COR-L47 (cell line): Measurements from ENCODE around the gene SEC62.

Source experiments
- DNase-seq: peaks from one replicate; lab custom pipeline; 2025; lab: John Stamatoyannopoulos, UW

Gene SEC62

DNA sequence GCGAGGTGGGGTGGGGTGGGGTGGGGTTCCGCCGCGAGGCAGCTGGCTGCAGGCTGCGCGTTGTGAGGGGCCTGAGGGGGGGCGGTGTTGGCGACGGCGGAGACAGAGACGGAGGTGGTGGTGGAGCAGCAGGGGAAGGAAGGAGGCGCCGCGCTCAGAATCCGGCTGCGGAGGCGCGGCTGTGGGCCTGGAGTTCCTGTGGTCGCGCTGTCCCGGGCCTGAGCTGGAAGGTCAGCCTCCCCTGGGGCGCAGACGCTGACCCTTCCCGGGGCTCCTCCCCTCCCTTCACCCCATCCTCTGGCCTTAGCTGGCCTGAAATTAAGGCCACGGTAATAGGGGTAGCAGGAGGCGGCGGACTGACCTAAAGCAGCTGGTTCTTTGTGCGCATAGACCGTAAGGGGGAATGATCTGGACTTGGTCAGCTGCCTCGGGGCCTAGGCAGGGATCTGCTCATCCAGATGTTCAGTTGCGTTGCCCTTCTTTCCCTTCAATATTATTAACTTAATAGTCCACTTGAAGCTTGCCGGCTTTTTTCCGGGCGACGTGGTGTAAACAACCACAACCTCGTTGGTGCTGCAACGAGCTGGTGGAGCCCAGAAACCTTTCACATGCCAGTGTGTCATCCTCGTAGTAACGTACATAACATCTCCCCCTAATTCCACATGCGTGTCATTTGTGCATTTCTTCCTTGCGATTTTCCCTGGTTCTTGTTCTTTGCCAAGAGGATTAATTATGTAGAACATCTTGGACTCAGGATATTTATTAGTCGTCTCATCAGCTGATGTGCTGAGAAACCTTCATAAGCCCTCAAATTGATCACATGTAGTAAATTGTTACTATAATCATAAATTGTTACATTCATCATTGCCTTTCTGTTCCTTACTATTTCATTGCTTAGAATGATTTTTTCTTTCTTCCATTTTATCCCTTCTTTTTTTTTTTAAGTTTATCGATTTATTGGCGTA lies 626 bp downstream of the SEC62 start:
- peak; percentile 65 for DNase-seq

DNA sequence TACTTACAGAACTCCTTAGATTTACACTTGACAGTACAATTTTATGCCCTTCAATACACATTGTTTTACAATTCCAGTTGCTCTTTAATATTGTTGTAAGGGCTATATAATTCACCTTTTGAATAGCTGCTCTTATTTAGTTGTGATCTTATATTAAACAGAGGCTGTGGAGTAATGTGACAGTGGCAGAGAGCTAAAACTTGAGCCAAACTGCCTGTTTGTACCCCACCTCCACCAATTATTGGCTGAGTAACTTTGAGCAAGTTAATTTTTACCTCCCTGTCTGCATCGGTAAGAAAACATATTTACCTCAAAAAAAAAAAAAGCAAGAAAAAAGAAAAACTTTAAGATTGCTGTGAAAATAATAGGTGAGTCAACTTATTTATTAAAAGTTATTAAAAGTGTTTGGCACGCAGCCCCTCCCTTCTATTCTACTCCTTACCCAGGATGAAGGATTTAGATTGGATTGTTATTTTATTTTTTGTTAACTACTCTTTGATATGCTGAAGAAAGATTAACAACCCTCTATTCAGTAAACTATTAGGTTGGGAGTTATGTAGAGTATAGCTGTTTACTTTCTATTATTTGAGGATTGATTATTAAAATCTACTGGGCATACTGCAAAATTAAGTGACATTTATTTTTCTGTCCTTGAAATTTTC lies 1.7 kb downstream of the SEC62 start:
- DNase-seq = no peak

DNA sequence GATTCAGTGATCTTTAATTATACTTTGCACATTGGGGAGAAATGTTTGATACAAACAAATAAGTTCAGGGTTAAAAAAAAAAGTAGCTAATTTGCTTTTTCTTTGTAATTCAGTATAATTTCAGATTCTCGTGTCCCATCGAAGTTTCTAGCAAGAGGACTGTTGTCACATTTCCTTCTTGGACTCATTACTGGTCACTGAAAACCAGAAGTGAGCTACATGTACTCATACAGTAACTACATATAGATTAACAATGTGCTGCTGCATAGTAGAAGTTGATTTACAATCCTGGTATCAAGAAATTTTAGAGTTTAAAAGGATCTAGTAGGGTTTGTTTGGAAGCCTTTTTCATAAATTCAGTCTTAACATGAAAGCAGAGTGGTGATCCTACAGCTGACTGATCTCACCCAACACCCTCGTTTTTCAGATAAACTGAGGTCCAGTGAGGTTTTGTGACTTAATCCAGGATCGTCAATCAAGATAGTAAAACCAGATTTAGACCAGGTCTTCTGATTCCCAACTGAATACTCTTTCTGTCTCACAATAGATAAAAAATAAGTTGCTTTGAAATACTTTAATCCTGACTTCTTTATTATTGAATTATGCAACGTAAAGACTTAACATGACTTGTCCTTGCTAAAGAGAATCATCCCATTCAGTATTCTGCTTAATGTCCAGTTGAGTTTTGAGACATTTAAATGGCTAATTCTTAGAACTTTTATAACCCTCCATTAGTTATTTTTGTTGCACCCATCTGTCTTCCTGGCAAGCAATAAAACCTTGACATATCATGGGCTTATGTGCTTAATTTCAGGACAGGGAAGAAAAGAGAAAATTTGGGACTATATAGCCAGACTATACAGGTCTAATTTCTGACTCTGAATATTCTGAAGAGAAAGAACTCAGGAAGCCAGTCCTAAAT lies 2.8 kb downstream of the SEC62 start:
- no peak for DNase-seq

DNA sequence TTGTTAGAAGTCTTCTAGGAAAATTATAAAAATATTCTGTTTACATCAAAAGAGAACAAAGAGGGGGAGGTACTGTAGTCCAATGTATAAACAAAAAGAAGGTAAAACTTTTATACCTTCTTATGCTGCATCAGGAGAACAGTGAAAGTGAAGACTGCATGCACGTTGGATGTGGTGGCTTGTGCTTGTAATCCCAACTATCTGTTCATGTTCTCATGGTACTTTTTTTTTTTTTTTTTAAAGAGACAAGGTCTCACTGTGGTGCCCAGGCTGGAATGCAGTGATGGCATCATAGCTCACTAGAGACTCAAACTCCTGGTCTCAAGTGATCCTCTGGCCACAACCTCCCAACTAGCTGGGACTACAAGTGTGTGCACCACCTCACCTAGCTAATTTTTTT lies 4.2 kb downstream of the SEC62 start:
- DNase-seq = no peak

DNA sequence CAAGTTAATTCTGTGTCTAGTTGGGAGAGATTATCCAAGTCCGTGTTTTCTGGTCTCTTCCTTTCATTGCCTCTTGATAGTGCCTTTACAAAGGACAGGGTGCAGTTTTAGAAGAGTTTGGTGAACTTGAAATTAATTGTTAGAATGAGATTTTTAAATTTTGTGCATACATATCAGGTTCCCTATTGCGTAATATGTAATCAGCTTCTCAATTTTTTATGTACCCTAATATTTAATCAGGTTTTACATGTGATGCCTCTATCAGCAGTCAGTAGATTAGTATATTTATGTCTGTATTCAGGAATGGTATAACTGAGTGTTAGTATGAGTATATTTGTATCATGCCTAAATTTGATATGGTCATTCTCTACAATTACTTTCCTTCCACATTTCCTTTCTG lies 4.9 kb downstream of the SEC62 start:
- DNase-seq = no peak

DNA sequence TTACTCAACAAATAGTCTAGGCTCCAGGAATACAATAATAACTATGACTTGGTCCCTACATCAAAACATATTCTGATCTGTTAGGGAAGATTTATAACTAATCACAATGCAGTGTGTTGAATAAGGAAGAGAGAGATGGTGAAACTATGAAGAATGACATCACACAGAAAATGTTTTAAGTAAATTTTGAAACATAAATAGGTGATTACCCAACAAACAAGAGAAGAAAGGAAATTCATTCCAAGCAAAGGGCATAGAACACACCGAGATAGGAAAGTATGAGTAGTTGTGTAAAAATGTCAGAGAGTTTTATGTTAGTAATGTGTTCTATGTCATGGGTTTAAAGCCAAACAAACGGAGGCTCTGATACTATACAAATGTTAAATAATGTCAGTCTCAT lies 13.4 kb downstream of the SEC62 start:
- DNase-seq = no peak

DNA sequence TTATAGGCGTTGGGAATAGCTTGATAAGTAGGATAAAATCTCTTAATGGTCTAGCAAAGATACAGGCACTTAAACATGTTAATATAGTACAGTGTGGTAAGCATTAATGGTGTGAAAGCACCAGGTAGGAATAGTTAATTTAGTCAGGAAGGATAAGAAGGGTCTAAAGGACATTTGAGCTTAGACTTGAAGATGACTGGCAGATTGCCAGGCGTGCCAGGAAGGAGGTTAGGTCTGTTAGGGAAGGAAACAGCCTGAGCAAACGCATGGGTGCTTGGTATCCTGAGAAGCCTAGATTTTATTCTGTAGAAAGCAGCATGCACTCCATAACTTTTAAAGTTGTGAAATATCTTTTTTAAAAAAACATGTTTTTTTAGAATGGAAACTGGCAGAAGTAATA lies 17.7 kb downstream of the SEC62 start:
- DNase-seq = no peak

DNA sequence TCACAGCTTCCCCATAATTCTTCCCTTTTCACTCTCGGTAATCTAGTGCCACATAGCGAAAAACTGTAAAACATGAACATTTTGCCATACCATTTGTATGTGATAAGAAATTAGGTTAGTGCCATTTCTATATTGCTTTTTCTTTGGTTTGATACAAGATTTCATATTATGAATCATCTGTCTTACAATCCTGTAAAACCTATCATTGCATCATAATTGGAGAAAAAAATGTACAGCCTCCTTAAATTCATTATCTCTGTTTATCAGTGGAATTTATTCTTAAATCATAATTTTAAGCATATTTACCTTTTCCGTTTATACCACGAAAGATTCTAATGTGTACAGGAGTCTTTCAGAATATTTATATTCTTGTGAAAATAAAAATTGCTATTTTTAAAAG lies 23.8 kb downstream of the SEC62 start:
- no peak for DNase-seq

DNA sequence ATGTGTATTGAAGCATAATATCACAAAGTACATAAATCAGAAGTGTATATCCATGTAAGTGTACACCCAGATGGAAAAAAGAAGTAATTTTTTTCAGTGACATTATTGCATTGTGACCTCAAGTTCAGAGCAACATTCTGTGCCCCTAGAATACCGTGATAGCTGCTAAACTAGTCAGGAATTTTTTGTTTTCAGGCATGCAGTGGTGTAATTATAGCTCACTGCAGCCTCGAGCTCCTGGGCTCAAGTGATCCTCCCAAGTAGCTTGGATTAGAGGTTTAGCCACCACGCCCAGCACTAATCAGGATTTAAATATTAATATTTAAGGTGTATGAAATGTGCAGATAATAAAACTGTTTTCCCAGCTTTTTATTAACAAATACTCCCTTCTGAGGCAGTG lies 25.5 kb downstream of the SEC62 start:
- no peak for DNase-seq

DNA sequence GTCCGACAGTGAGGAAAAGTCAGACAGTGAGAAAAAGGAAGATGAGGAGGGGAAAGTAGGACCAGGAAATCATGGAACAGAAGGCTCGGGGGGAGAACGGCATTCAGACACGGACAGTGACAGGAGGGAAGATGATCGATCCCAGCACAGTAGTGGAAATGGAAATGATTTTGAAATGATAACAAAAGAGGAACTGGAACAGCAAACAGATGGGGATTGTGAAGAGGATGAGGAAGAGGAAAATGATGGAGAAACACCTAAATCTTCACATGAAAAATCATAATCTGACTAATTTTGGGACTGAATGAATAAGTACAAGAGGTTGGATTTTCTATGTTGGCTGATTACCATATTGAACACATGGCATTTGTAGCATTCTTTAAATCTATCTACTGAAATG lies 26.2 kb downstream of the SEC62 start:
- no peak for DNase-seq

DNA sequence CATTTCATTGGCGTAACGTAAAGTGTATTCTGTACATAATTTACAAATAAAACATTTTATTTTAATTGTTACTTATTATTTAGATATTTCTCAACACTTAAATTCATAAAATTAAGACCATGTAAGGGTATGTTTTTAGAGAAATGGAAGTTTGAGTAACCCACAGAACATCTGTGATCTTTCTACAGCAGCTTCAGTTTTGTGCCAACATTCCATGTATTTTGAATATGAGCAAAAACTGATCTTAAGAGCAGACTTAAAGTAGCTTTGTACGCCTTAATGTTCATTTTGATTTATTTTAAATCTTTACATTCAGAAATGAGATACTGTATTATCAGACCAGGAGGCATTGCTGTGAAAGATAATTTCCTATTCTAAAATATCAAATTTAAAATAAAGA lies 27.2 kb downstream of the SEC62 start:
- no peak for DNase-seq

DNA sequence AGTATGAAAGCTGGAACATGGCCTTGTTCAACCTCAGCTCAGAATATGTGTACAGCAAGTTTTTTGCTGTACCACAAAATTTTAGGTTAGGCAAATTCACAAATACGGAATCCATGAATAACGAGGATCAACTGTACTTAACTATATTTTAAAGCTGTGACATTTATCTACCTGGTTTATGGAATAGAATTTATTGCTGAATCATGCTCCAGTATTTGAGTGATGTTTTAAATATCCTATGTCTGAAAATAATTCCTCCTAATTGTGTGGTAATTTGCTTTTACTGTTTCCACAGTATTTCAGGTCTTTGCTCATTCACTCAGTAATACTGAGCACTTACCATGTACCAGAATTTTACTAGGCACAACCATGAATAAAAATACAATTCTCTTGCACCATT lies 29.5 kb downstream of the SEC62 start:
- no peak for DNase-seq

DNA sequence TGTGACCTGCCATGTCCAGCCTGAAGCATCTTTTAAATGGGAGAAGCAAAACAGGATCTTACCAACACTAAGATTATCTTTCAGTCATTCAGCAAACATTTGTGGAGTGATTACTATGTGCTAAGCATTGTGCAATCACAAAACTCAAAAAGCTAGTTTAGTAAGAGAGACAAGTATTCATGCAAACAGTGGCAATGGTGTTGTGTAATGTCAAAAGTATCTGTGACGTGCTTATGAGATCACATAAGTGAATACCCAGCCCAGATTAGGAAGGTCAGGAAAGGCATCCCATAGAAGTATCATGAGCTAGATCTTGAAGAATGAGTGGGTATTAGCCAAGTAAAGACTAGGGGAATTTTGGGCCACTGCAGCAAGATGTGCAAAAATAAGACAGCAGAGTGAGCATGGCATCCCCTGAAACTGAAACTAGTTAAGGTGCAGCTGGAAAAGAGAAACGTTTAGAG lies 32.1 kb downstream of the SEC62 start:
- no peak for DNase-seq

DNA sequence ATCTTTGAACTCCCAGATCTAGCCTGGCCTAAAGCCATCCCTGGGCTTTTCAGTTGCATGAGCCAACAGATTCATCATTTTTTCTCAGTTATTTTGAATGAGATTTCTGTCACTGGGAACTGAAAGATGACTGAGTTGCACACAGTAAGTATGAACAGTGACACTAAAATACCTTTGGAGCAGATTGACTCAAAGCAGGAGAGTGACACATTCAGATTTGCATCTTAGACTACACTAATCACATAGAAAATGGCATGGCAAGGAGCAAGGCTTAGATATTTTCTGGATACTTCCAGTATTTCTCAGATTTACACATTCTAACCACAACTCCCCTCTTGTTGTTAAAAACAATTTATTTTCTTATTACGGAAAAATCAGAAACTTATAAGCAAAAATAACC lies 32.8 kb downstream of the SEC62 start:
- DNase-seq = no peak

DNA sequence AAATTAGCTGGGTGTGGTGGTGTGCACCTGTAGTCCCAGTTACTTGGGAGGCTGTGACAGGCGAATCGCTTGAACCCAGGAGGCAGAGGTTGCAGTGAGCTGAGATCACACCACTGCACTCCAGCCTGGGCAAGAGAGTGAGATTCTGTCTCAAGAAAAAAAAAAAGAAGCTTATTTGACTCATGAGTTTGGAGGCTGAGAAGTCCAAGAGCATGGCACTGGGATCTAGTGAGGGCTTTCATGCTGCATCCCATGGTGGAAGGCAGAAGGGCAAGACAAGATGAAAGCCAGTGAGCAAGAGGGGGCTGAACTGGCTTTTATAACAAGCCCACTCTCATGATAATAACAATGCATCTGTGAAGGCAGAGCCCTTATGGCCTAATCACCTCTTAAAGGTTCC lies 33.4 kb downstream of the SEC62 start:
- no peak for DNase-seq

DNA sequence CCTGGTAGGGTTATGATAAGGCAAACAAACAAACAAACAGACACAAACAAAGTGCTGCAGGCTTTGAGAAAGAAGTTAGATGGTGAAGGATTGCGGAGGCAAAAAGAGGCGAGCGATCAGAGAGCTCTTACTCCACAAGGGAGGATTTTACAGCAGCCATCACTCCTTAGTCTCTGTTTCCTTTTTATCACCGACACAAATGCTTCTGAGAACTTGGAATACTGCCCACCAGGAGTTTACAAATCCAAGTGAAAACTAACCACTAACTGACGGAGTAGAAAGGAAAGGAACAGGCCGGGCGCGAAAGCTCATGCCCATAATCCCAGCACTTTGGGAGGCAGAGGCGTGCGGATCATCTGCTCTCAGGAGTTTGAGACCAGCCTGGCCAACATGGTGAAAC lies 35.6 kb downstream of the SEC62 start:
- DNase-seq = no peak

DNA sequence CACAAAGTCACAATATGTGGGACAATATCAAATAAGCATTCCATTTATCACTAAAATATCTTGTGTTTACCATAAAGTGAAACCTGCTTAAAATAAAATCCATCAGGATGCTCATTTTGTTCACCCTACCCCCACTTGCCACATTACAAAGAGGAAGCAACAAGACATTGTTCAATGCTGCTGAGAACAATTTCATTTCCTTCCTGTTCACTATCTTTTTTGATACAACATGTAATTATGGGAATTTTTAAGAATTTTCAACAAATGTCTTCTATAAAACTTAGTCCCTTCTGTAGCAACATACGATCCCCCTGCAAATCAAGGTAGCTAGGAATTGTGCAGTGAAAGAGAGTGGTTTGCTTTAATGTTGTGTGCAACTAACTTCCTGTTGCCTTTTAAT lies 36.3 kb downstream of the SEC62 start:
- DNase-seq = no peak

DNA sequence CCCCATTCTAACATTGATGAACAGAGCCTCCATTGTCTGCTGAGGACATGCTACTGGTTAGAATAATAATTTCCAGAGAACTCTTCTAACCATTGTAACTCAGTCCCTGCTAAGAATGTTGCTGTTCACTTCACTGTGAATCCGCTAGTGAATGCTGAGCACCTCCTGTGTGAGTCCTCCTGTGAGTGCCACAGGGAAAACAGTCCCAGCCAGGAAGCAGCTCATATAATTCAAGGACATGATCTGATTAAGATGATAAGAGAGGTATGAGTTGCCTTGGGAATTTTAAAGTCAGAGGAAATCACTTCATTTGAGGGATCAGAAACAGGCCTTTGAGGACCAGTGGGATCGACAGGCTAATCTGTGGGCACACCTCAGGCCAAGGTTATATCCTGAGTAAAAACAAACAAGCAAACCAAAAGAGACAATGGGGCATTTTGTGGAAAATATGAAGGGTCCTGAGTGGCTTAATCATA lies 37.3 kb downstream of the SEC62 start:
- DNase-seq = no peak

DNA sequence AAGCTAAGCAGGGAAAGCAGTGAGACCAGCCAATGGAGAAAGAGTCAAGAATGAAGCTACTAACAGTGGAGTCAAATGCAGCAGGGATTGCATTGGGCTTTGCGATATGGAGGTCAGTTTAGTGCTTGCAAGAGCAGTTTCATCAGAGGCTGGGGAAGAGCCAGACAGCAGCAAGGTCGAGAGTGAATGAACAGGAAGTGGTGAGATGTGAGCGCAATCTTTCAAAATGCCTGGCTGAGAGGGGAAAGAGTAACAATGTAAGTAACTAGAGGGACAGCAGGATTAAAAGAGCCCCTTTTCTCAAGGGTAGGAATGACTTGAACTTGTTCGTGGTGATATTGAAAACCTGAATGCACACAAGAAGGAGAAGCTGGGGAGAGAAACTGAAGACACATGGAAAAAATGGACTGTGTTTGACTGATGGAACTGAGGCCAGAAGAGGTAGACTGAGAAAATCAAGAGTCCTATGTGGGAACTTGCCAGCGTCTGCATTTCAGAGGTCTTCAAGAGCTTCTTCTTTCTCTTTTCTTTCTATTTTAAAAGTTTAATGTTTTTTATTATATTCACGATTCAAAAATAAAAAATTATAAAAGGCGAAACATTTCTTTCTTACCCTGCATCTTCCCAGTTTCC lies 40.5 kb downstream of the SEC62 start:
- DNase-seq = no peak

DNA sequence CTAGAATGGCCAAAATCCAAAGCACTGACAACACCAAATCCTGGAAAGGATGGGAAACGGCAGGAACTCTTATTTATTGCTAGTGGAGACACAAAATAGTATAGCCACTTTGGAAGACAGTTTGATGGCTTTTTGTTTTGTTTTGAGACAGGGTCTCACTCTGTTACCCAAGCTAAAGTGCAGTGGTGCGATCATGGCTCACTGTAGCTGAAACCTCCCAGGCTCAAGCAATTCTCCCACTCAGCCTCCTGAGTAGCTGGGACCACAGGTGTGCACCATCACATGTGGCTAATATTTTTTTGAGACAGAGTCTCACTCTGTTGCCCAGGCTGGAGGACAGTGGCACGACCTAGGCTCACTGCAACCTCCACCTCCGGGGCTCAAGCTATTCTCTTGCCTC lies 43.9 kb downstream of the SEC62 start:
- DNase-seq = no peak

DNA sequence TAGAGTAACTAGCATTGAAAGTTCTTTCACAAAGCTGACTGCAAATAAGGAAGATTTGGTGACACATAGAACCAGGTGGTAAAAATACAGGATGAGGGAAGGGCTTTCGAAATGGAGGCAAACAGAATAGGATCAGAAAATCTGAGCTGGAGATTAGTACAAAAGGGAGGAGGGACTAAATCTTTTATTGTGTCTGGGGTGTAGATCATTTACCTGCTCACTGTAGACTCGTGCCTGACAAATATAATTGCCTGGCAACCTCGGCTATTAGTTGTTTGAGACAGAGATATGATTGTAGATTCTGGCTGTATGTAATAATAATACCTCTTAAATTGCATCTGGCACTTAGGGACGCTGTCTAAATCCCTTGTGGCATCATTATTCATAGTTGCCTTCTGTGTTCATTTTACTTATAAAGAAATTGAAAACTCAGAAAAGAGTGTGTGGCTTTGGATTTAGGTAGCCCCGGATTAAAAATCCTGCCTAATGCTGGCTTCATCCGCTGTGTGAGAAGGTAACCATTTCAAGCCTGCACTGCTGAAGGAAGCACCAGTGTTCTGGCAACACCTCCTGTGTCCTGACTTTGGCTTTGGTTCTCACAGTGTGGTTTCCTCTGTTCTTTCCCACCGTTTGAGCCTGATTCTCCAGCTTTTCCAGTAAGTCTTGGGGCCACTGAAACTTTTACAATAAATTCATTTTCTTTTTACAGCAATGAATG lies 46.2 kb downstream of the SEC62 start:
- peak; percentile 49 for DNase-seq
